PC-9 (cell line): ENCODE measurements around the gene PLXNA3. TPM values are rescaled to one million over a fixed set of nuclear protein-coding genes. Genes with fewer than 3 reads are reported as not detected.

Experiments
- BruUV-seq: library from RNA; stranded (reverse); fragments of 400-500 nt; replicated peaks from 2 replicates; lab custom pipeline; 2021; lab: Mats Ljungman, UMichigan
- CTCF ChIA-PET: fragments of 300-600 bp; sonication (Branson Sonifier 250); formaldehyde crosslinking; loops from one replicate; lab custom pipeline; 2022; ENCODE audit warnings: antibody characterized with exemption; lab: Charles Lee
- POLR2A ChIA-PET: fragments of 300-600 bp; sonication (Branson Sonifier 250); formaldehyde crosslinking; loops from one replicate; lab custom pipeline; 2022; ENCODE audit warnings: antibody characterized with exemption; ENCODE audit not compliant: unreplicated experiment; lab: Charles Lee
- DNase-seq, 2 experiments: peaks; one replicate each; pipeline versions ENCODE4 v3.0.0 to v3.0.0-alpha.2; 2015 to 2022; ENCODE audit warnings: mixed read lengths in 1 of 2
- H2AFZ ChIP-seq: fragments of 200-600 bp; sonication (generic); 2 replicates; pipeline ENCODE4 v1.8.1; 2017; ENCODE audit warnings: antibody characterized with exemption
- H3F3A ChIP-seq: fragments of 200-600 bp; sonication (generic); 2 replicates; pipeline ENCODE4 v1.8.1; 2017; ENCODE audit warnings: antibody characterized with exemption, mild to moderate bottlenecking, low read depth; ENCODE audit not compliant: insufficient read depth
- H3K27ac ChIP-seq: fragments of 200-600 bp; sonication (generic); 2 replicates; pipeline ENCODE4 v1.6.1; 2016; ENCODE audit warnings: mixed run types
- H3K27me3 ChIP-seq: fragments of 200-600 bp; sonication (generic); 2 replicates; pipeline ENCODE4 v1.6.1; 2016; ENCODE audit warnings: low read depth, mixed run types; ENCODE audit not compliant: insufficient read depth
- H3K36me3 ChIP-seq: fragments of 200-600 bp; sonication (generic); 2 replicates; pipeline ENCODE4 v1.6.1; 2016; ENCODE audit warnings: low read depth, mixed run types
- H3K4me1 ChIP-seq: fragments of 200-600 bp; sonication (generic); replicated peaks from 2 replicates; pipeline ENCODE4 v1.6.1; 2016; ENCODE audit warnings: mixed run types; ENCODE audit not compliant: insufficient read depth
- H3K4me2 ChIP-seq: fragments of 200-600 bp; sonication (generic); 2 replicates; pipeline ENCODE4 v1.6.1; 2017; ENCODE audit warnings: mixed run types
- H3K4me3 ChIP-seq: fragments of 200-600 bp; sonication (generic); 2 replicates; pipeline ENCODE4 v1.6.1; 2016; ENCODE audit warnings: mixed run types
- H3K79me2 ChIP-seq: fragments of 200-600 bp; sonication (generic); 2 replicates; pipeline ENCODE4 v1.6.1; 2017; ENCODE audit warnings: low read depth, mixed run types
- H3K9me2 ChIP-seq: fragments of 200-600 bp; sonication (generic); 2 replicates; pipeline ENCODE4 v1.8.1; 2017; ENCODE audit warnings: mild to moderate bottlenecking; ENCODE audit not compliant: insufficient read depth
- H3K9me3 ChIP-seq: fragments of 200-600 bp; sonication (generic); 2 replicates; pipeline ENCODE4 v1.8.1; 2016; ENCODE audit warnings: low read depth; ENCODE audit not compliant: insufficient read depth
- H4K20me1 ChIP-seq: fragments of 200-600 bp; sonication (generic); 2 replicates; pipeline ENCODE4 v1.8.1; 2017; ENCODE audit not compliant: insufficient read depth
- CTCF ChIP-seq: fragments of 200-600 bp; sonication (generic); conservative IDR thresholded peaks from 2 replicates; pipeline ENCODE4 v1.6.1; 2017; ENCODE audit warnings: mixed run types, antibody characterized with exemption, mild to moderate bottlenecking, moderate library complexity
- EZH2 ChIP-seq: fragments of 200-600 bp; sonication (generic); IDR thresholded peaks from 2 replicates; pipeline ENCODE4 v1.8.0; 2017; ENCODE audit warnings: antibody characterized with exemption, low read depth
- intact Hi-C: fragments of 100-400 bp; cut with micrococcal nuclease; formaldehyde crosslinking; loops from one replicate; pipeline ENCODE4 v1.10.0; 2022; ENCODE audit not compliant: unreplicated experiment
- total RNA-seq: library from RNA; stranded (reverse); gene quantifications from 2 replicates; pipeline ENCODE4 v1.2.3, GENCODE V29; 2021

PLXNA3 gene
- total RNA-seq, 1 experiment from 2014 or later: 124 TPM

- Histone ChIP-seq H3K36me3 (no peaks in the 10 kb centered on the region), H3K27ac (no peak overlapping the region), H3K27me3 (no peaks in the 10 kb centered on the region), H3K4me3 (no peak overlapping the region), H3K9me2 (no peaks in the 10 kb centered on the region), H3K4me1 (no peaks in the 10 kb centered on the region), H3K9me3 (no peaks in the 10 kb centered on the region), H2AFZ (no peak overlapping the region), H3F3A (no peaks in the 10 kb centered on the region), H4K20me1 (no peaks in the 10 kb centered on the region), H3K4me2 (no peak overlapping the region), H3K79me2 (no peaks in the 10 kb centered on the region)
- no TSS peak for BruUV-seq
- intact Hi-C loops: no loop called here
- CTCF ChIA-PET: no interaction called here
- POLR2A ChIA-PET: interaction anchor here (0.9 kb wide), 1 partner anchor 48 kb away, joined by 3 read pairs; no protein-coding TSS in a partner anchor
- TF ChIP-seq EZH2: no peak
- TF ChIP-seq CTCF: no peak
- no peak for DNase-seq
Observed at GRCh38 chrX:154468217-154468616, 10.1 kb downstream of the PLXNA3 start.

GRCh38 chrX:154469114-154469513 lies 11.0 kb downstream of the PLXNA3 start:
- CTCF ChIA-PET: no interaction called here
- no TSS peak for BruUV-seq
- no peaks in the 10 kb centered on the region for H3F3A ChIP-seq
- intact Hi-C loops: no loop called here
- H3K27me3 ChIP-seq: no peaks in the 10 kb centered on the region
- H2AFZ ChIP-seq: no peak overlapping the region
- H3K4me1 ChIP-seq: no peaks in the 10 kb centered on the region
- no peaks in the 10 kb centered on the region for H3K9me3 ChIP-seq
- no peak overlapping the region for H3K4me3 ChIP-seq
- no peaks in the 10 kb centered on the region for H3K36me3 ChIP-seq
- H3K27ac ChIP-seq: no peak overlapping the region
- TF ChIP-seq CTCF: no peak
- no peak for TF ChIP-seq EZH2
- DNase-seq: no peak
- POLR2A ChIA-PET: no interaction called here
- no peaks in the 10 kb centered on the region for H3K79me2 ChIP-seq
- H3K4me2 ChIP-seq: no peak overlapping the region
- no peaks in the 10 kb centered on the region for H4K20me1 ChIP-seq
- no peaks in the 10 kb centered on the region for H3K9me2 ChIP-seq

GRCh38 chrX:154469880-154470279 lies 11.8 kb downstream of the PLXNA3 start:
- ChIA-PET CTCF (no interaction called here), POLR2A (no interaction called here)
- no TSS peak for BruUV-seq
- H3K36me3 ChIP-seq: no peaks in the 10 kb centered on the region
- H4K20me1 ChIP-seq: no peaks in the 10 kb centered on the region
- no peaks in the 10 kb centered on the region for H3K9me3 ChIP-seq
- H3K27ac ChIP-seq: no peak overlapping the region
- no peaks in the 10 kb centered on the region for H3K4me1 ChIP-seq
- no peaks in the 10 kb centered on the region for H3K9me2 ChIP-seq
- DNase-seq: no peak
- no peak overlapping the region for H3K4me2 ChIP-seq
- no peak overlapping the region for H3K4me3 ChIP-seq
- no peak overlapping the region for H2AFZ ChIP-seq
- no peak for TF ChIP-seq CTCF
- TF ChIP-seq EZH2: no peak
- H3K27me3 ChIP-seq: no peaks in the 10 kb centered on the region
- no peaks in the 10 kb centered on the region for H3F3A ChIP-seq
- intact Hi-C loops: no loop called here
- no peaks in the 10 kb centered on the region for H3K79me2 ChIP-seq
